CD4-positive, alpha-beta memory T cell (primary cell): ENCODE data around the gene FBXW10. TPM values are rescaled to one million over a fixed set of nuclear protein-coding genes. Genes with fewer than 3 reads are reported as not detected.
"Not testable (repeated sequence)": the region's sequence is repeated elsewhere in the genome, so short reads cannot be mapped to it uniquely, and the experiment has no call there.

ENCODE experiments used
- CTCF ChIA-PET: fragments of 350-600 bp; sonication (Branson Sonifier 250); formaldehyde crosslinking; loops from one replicate; lab custom pipeline; 2021; ENCODE audit warnings: inconsistent platforms; ENCODE audit not compliant: partially characterized antibody; lab: Charles Lee
- POLR2A ChIA-PET: fragments of 350-600 bp; sonication (Branson Sonifier 250); formaldehyde crosslinking; loops from one replicate; lab custom pipeline; 2021; ENCODE audit not compliant: partially characterized antibody; lab: Charles Lee
- DNase-seq, 5 donors: peaks; one replicate each; pipeline versions ENCODE4 v3.0.0 to v3.0.0-alpha.2; 2020 to 2022; ENCODE audit warnings: mixed read lengths in 1 of 5
- H3K27ac ChIP-seq: one replicate; pipeline ENCODE4 v1.7.0; 2013; ENCODE audit warnings: low read depth, low read length
- H3K27me3 ChIP-seq: 2 replicates; pipeline ENCODE4 v1.7.0; 2013; ENCODE audit warnings: mild to moderate bottlenecking, low read length, moderate library complexity; ENCODE audit not compliant: insufficient read depth
- H3K36me3 ChIP-seq: 2 replicates; pipeline ENCODE4 v1.7.0; 2013; ENCODE audit warnings: mild to moderate bottlenecking, low read length, moderate library complexity; ENCODE audit not compliant: insufficient read depth
- H3K4me1 ChIP-seq: 2 replicates; pipeline ENCODE4 v1.7.0; 2013; ENCODE audit warnings: mild to moderate bottlenecking, low read length, moderate library complexity; ENCODE audit not compliant: insufficient read depth
- H3K4me3 ChIP-seq, 2 donors: one replicate each; pipeline ENCODE4 v1.7.0; 2013; ENCODE audit warnings: low read length in 2 of 2, mild to moderate bottlenecking in 1 of 2
- H3K9me3 ChIP-seq, 2 donors: one replicate each; pipeline ENCODE4 v1.7.0; 2013; ENCODE audit warnings: low read length in 2 of 2, control low read depth in 1 of 2; ENCODE audit not compliant: control insufficient read depth in 1 of 2
- H3K27ac Mint-ChIP-seq, 7 donors: one replicate each; pipeline ENCODE4 v1.8.0; 2020 to 2021; ENCODE audit warnings: mixed read lengths in 7 of 7, mild to moderate bottlenecking in 6 of 7, inconsistent platforms in 3 of 7, moderate library complexity in 3 of 7
- H3K27me3 Mint-ChIP-seq, 2 donors: one replicate each; pipeline ENCODE4 v1.8.0; 2020 to 2021; ENCODE audit warnings: mixed read lengths in 2 of 2
- H3K36me3 Mint-ChIP-seq, 2 donors: one replicate each; pipeline ENCODE4 v1.8.0; 2020 to 2021; ENCODE audit warnings: mixed read lengths in 2 of 2, inconsistent platforms in 1 of 2, mild to moderate bottlenecking in 1 of 2
- H3K4me1 Mint-ChIP-seq, 4 donors: one replicate each; pipeline ENCODE4 v1.8.0; 2020 to 2021; ENCODE audit warnings: mixed read lengths in 4 of 4, mild to moderate bottlenecking in 1 of 4
- H3K4me3 Mint-ChIP-seq, 8 donors: one replicate each; pipeline ENCODE4 v1.8.0; 2020 to 2021; ENCODE audit warnings: mixed read lengths in 8 of 8, mild to moderate bottlenecking in 7 of 8, moderate library complexity in 6 of 8, inconsistent platforms in 3 of 8
- H3K9me3 Mint-ChIP-seq, 8 donors: one replicate each; pipeline ENCODE4 v1.8.0; 2020 to 2021; ENCODE audit warnings: mixed read lengths in 8 of 8, mild to moderate bottlenecking in 5 of 8, inconsistent platforms in 3 of 8, moderate library complexity in 1 of 8
- intact Hi-C: fragments of 100-400 bp; cut with micrococcal nuclease; formaldehyde crosslinking; loops from one replicate; pipeline ENCODE4 v1.15.1; 2023
- polyA plus RNA-seq, 2 donors: library from polyadenylated mRNA; unstranded; fragments of 300-500 nt; fragmentation: Illumina TruSeq; gene quantifications; one replicate each; pipeline ENCODE4 v1.2.3, GENCODE V29; 2021
- total RNA-seq, 2 experiments: library from RNA; stranded (reverse); gene quantifications; one replicate each; pipeline ENCODE4 v1.2.3, GENCODE V29; 2021

The FBXW10 gene
- total and polyA plus RNA-seq, 4 experiments from 2014 or later, result not detected

DNA sequence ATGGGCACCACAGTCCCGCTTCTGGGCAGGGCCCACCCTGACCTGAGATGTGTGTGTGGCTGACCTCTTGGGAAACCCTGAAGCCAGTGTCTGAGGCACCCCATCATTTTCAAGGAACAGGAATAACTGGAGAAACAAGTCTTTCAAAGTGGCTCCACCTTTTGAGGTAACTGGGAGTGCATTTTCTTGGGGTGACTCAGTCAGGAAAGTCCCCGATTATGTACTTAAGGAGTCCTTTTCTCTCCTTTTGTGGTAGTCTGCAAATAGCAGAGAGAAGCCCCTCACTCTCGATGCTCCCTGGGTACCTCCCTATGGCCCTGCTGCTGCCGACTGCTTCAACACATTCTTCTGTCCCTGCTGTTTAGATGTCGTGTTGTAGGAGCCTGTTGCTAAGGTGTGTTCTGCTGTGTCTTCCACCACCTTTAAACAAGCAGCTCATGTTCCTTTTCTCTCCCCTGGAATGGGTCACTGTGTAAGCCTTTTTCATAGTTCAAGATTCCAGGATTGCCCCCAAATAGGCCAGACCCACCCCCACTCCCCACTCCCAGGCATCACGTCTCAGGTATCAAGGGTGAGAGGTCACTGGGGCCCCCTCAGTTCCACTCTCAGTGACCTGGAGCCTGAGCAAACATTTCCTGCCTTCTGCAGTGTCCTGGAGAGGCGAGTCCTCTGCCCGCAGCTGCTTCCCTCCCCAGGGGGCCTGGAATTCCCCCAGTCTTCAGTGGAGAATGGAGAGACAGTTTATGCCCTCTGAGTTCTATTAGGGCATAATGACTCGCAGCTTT lies 25.0 kb upstream of the FBXW10 start:
- H3K27ac Mint-ChIP-seq, H3K27ac ChIP-seq, H3K27me3 Mint-ChIP-seq, H3K36me3 Mint-ChIP-seq, CTCF ChIA-PET, H3K27me3 ChIP-seq, H3K4me1 Mint-ChIP-seq, H3K36me3 ChIP-seq, intact Hi-C loops, DNase-seq, H3K9me3 Mint-ChIP-seq, H3K4me3 Mint-ChIP-seq, POLR2A ChIA-PET, H3K9me3 ChIP-seq, H3K4me3 ChIP-seq, H3K4me1 ChIP-seq: not testable (repeated sequence)

DNA sequence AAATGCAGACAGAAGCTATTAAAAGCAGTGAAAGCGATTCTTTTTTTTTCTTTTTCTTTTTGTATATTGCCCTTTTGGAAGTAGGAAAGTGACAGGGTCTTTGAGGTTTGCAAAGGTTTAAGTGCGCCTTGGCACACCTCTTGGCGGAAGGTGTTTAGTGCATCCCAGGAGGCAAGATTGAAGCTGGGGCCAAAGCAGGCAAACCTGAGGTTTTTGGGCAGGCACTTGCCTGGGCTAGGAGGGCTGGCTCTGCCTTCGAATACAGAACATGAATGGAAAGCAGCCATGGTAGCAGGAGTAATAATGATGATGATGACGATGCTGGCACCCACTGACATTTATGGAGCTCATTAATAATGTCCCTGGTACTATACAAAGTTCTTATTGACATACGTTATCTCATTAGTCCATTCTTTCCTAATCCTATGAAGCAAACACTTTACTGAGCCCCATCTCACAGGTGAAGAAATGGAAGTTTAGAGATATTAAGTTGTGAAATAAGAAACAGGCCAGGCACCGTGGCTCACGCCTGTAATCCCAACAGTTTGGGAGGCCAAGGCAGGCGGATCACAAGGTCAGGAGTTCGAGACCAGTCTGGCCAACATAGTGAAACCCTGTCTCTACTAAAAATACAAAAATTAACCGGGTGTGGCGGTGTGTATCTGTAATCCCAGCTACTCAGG lies 24.3 kb upstream of the FBXW10 start:
- H3K4me3 ChIP-seq, H3K4me3 Mint-ChIP-seq, H3K27me3 ChIP-seq, CTCF ChIA-PET, intact Hi-C loops, H3K27ac ChIP-seq, H3K27ac Mint-ChIP-seq, H3K4me1 Mint-ChIP-seq, H3K36me3 Mint-ChIP-seq, POLR2A ChIA-PET, H3K27me3 Mint-ChIP-seq, H3K9me3 ChIP-seq, DNase-seq, H3K4me1 ChIP-seq, H3K36me3 ChIP-seq, H3K9me3 Mint-ChIP-seq: not testable (repeated sequence)

GRCh38 chr17:18721775-18722547 lies 21.9 kb upstream of the FBXW10 start:
- intact Hi-C loops, H3K36me3 Mint-ChIP-seq, CTCF ChIA-PET, POLR2A ChIA-PET, H3K9me3 ChIP-seq, H3K27me3 Mint-ChIP-seq, H3K4me1 Mint-ChIP-seq, H3K27ac ChIP-seq, H3K27ac Mint-ChIP-seq, H3K9me3 Mint-ChIP-seq, DNase-seq, H3K4me3 ChIP-seq, H3K4me3 Mint-ChIP-seq, H3K4me1 ChIP-seq, H3K36me3 ChIP-seq, H3K27me3 ChIP-seq: not testable (repeated sequence)

DNA sequence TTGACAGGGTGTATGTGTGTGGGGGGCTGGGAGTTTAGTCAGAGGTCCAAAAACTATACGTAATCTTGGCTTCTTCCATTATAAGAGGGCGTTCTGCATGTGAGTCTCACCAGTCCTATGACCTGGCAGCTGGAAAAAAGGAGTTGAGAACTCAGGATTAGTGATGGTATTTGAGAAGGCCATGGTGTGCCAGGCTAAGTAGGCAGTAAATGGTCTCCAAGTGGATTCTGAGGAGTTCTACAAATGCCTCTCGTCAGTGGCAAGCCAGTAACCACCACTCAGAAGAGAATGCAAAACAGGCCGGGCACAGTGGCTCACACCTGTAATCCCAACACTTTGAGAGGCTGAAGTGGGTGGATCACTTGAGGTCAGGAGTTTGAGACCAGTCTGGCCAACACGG lies 21.2 kb upstream of the FBXW10 start:
- H3K27me3 Mint-ChIP-seq, H3K27me3 ChIP-seq, H3K9me3 Mint-ChIP-seq, H3K27ac Mint-ChIP-seq, H3K27ac ChIP-seq, H3K36me3 ChIP-seq, POLR2A ChIA-PET, H3K4me1 ChIP-seq, DNase-seq, H3K4me3 ChIP-seq, H3K4me1 Mint-ChIP-seq, CTCF ChIA-PET, intact Hi-C loops, H3K9me3 ChIP-seq, H3K4me3 Mint-ChIP-seq, H3K36me3 Mint-ChIP-seq: not testable (repeated sequence)

DNA sequence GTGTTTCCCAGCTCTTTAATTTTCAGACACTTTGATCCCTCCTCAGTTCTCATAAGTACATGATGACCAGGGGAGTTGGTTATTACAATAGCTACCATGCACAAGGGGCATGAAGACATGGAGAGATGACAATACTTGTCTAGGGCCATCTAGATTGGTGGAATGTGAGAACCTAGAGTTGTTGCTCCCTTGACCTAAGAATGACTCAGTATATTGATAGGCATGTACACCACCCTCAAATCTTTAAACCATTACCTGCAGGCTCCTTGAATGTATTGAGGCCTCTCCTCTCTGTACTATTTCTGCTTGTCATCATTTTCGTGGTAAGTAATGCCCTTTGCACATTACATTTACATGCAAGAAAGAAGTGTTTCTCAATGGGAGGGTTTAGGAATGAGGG lies 20.3 kb upstream of the FBXW10 start:
- DNase-seq, H3K27ac Mint-ChIP-seq, CTCF ChIA-PET, H3K36me3 ChIP-seq, H3K27me3 Mint-ChIP-seq, H3K27me3 ChIP-seq, H3K9me3 ChIP-seq, H3K4me3 Mint-ChIP-seq, H3K36me3 Mint-ChIP-seq, intact Hi-C loops, H3K27ac ChIP-seq, H3K4me3 ChIP-seq, H3K9me3 Mint-ChIP-seq, H3K4me1 ChIP-seq, H3K4me1 Mint-ChIP-seq, POLR2A ChIA-PET: not testable (repeated sequence)

DNA sequence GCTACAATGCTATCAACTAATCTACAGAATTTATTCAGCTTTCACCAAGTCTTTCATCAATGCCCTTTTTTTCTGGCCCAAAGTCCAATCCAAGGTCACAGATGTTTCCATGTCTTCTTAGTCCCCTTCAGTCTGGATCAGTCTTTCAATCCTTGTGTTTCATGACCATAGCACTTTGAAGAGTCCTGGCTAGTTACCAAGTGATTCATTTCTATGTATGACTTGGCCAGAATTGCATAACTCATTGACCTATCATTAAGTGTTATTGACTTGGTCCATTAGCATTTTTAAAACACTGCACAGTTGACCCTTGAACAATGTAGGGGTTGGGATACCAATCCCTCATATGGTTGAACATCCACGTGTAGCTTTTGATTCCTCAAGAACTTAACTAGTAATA lies 11.4 kb upstream of the FBXW10 start:
- CTCF ChIA-PET, result not testable (repeated sequence)

DNA sequence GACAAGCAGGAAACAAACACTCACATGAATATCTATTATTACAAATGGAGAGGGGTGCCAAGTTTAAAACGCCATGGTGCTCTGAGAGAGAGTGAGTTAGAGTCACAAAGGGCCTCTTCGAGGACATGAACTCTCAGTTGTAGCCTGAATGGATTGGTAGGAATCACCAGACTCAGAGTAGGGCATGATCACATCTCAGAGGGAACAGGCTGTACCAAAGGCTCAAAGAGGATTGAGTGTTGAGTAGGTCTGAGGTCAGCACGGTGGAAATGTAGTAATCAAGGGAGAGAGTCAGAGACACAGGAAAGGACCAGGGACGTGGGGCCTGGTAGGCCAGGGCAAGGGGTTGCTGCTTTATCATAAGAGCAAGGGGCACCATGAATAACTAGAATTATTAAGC lies 10.5 kb upstream of the FBXW10 start:
- CTCF ChIA-PET, intact Hi-C loops, H3K36me3 ChIP-seq, H3K27me3 Mint-ChIP-seq, H3K27ac ChIP-seq, H3K9me3 Mint-ChIP-seq, H3K4me1 Mint-ChIP-seq, H3K27me3 ChIP-seq, H3K9me3 ChIP-seq, POLR2A ChIA-PET, H3K4me3 ChIP-seq, H3K4me1 ChIP-seq, DNase-seq, H3K4me3 Mint-ChIP-seq, H3K27ac Mint-ChIP-seq, H3K36me3 Mint-ChIP-seq: not testable (repeated sequence)

More for the DNA sequence above, 11.4 kb upstream of the FBXW10 start:
- H3K4me1 Mint-ChIP-seq, H3K27ac Mint-ChIP-seq, intact Hi-C loops, H3K9me3 ChIP-seq, H3K36me3 ChIP-seq, H3K27me3 ChIP-seq, H3K4me3 ChIP-seq, H3K36me3 Mint-ChIP-seq, H3K27ac ChIP-seq, H3K9me3 Mint-ChIP-seq, H3K4me3 Mint-ChIP-seq, H3K4me1 ChIP-seq, DNase-seq, H3K27me3 Mint-ChIP-seq, POLR2A ChIA-PET: not testable (repeated sequence)
